Prostate gland (tissue), 2 donors: ENCODE measurements around the gene CATSPER1. TPM values are rescaled to one million over a fixed set of nuclear protein-coding genes. Genes with fewer than 3 reads are reported as not detected.

Source experiments
- DNase-seq: peaks from one replicate; pipeline ENCODE4 v3.0.0-alpha.2; 2019; ENCODE audit warnings: low spot score
- H3K27ac ChIP-seq, 2 donors: fragments of 200-600 bp; sonication (generic); 2 replicates each; pipeline ENCODE4 v1.5.1; 2017 to 2019
- H3K27me3 ChIP-seq: fragments of 200-600 bp; sonication (generic); replicated peaks from 2 replicates; pipeline ENCODE4 v1.5.1; 2019; ENCODE audit not compliant: insufficient read depth
- H3K36me3 ChIP-seq, 2 donors: fragments of 200-600 bp; sonication (generic); 1 replicate in 1 of 2; 2 replicates in 1 of 2; pipeline versions ENCODE4 v1.5.1 to v1.8.1; 2017 to 2019
- H3K4me1 ChIP-seq: fragments of 200-600 bp; sonication (generic); replicated peaks from 2 replicates; pipeline ENCODE4 v1.5.1; 2019
- H3K4me3 ChIP-seq, 2 donors: fragments of 200-600 bp; sonication (generic); 2 replicates each; pipeline ENCODE4 v1.5.1; 2017 to 2019
- H3K9me3 ChIP-seq: fragments of 200-600 bp; sonication (generic); 2 replicates; pipeline ENCODE4 v1.5.1; 2017
- POLR2A ChIP-seq: fragments of 450-650 bp; IDR thresholded peaks from one replicate; pipeline ENCODE4 v1.6.1; 2016; ENCODE audit warnings: antibody characterized with exemption, mild to moderate bottlenecking
- POLR2AphosphoS5 ChIP-seq: sonication (generic); formaldehyde crosslinking; IDR thresholded peaks from one replicate; pipeline ENCODE4 v1.6.1; 2017; ENCODE audit warnings: antibody characterized with exemption
- WGBS: methylation state at CpG from one replicate; pipeline ENCODE4 v1.1.5; 2018; 5-methylcytosine and 5-hydroxymethylcytosine counted together
- intact Hi-C: fragments of 100-400 bp; cut with DNase I; formaldehyde crosslinking; loops from one replicate; pipeline ENCODE4 v1.14.2; 2022
- total RNA-seq, 2 donors: library from RNA; depleted of rRNA; stranded (reverse); fragments of >200 nt; gene quantifications; one replicate each; pipeline ENCODE4 v1.1.0, GENCODE V29; 2016
- TF ChIP-seq, protein P1 (sequence below), 4 experiments: fragments of 200-600 bp in 2 of 4; fragments of 450-650 bp in 2 of 4; sonication (generic) in 2 of 4; IDR thresholded peaks; 1 replicate in 3 of 4; 2 replicates in 1 of 4; pipeline ENCODE4 v1.5.1; 2016 to 2019; ENCODE audit warnings: antibody characterized with exemption in 4 of 4, mild to moderate bottlenecking in 2 of 4, moderate library complexity in 2 of 4

Gene CATSPER1
- total RNA-seq, 2 donors from 2014 or later = 0.85 TPM; not detected in 1

DNA sequence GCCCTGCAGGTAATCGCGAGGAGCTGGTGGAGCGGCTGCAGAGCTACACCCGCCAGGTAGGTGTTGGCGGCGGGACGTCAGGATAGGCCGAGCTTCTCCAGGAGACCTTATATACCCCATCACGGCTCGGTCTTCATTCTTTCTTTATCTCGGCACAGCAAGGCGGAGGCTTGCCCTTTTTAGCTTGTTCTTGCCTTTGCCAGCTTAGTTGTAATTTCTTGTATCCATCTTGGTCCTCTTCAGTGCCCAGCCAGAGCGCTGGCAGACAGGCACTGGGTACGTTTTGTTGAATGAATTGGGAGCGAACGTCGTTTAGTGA is 26.3 kb upstream of the CATSPER1 start:
- Histone ChIP-seq H3K4me1 (peaks cover 7% of the 10 kb centered on the region), H3K4me3 (peak overlapping the region; percentile 69 to 73), H3K27ac (peak overlapping the region; percentile 87 to 94), H3K27me3 (no peaks in the 10 kb centered on the region), H3K9me3 (no peaks in the 10 kb centered on the region), H3K36me3 (peaks cover 5 to 10% of the 10 kb centered on the region in 2 donors)
- DNase-seq = no peak
- intact Hi-C loops = no loop called here
- TF ChIP-seq POLR2A = no peak
- TF ChIP-seq, protein P1, sequence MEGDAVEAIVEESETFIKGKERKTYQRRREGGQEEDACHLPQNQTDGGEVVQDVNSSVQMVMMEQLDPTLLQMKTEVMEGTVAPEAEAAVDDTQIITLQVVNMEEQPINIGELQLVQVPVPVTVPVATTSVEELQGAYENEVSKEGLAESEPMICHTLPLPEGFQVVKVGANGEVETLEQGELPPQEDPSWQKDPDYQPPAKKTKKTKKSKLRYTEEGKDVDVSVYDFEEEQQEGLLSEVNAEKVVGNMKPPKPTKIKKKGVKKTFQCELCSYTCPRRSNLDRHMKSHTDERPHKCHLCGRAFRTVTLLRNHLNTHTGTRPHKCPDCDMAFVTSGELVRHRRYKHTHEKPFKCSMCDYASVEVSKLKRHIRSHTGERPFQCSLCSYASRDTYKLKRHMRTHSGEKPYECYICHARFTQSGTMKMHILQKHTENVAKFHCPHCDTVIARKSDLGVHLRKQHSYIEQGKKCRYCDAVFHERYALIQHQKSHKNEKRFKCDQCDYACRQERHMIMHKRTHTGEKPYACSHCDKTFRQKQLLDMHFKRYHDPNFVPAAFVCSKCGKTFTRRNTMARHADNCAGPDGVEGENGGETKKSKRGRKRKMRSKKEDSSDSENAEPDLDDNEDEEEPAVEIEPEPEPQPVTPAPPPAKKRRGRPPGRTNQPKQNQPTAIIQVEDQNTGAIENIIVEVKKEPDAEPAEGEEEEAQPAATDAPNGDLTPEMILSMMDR (IDR thresholded peaks at IDR 0.05) = no peak
- no peak for TF ChIP-seq POLR2AphosphoS5
- WGBS = 1% methylated on average over 17 of the region's 17 CpGs

DNA sequence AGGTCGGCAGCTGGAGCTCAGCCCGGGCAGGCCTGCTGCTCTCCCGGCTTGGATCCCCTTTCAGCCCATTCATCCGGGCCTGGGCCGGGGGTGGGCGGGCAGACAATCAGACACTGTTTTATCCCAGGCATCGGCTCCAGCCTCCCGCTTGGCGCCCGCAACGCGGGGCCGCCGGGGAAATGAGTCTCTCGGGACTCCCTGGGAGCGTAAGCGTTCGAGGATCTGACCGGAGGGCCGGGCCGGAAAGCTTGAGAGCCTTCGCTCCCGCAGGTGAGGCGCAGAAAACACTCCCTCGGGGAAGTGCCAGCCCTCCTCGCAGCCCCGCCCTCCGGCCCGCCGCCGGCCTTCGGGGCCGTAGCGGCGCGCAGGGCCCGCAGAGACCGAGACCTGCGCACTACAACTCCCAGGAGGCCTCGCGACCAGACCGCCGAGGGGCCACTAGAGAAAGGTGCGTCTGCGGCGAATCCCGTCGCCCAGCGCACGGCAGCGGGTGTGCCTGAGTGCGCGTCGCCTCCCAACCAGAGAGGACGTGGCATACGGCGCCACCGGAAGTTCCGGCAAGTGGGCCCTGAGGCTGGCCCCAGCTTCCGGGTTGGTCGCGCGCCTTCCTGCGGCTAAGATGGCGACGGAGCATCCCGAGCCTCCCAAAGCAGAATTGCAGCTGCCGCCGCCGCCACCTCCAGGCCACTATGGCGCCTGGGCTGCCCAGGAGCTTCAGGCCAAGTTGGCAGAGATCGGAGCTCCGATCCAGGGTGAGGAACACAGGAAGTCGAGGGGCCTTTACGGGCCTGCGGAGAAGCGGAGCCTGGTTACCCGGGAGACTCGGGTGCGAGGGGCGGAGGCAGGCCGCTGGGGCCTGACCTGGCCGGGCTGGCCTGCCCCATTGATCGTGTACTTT is 25.7 kb upstream of the CATSPER1 start, which contains the start of gene SF3B2:
Gene SF3B2, plus strand, starts transcription at position 599 of the 898 bp plus-strand sequence. Its CDS starts 21 bp downstream, at position 620.
- H3K4me1 ChIP-seq = peaks cover 7% of the 10 kb centered on the region
- H3K9me3 ChIP-seq = no peaks in the 10 kb centered on the region
- 0% methylated on average over 66 of the region's 84 CpGs for WGBS
- H3K36me3 ChIP-seq = peaks cover 0 to 8% of the 10 kb centered on the region in 2 donors
- no peaks in the 10 kb centered on the region for H3K27me3 ChIP-seq
- peak; percentile 98 for DNase-seq
- intact Hi-C loops = no loop called here
- TF ChIP-seq POLR2A (peak; percentile 50), POLR2AphosphoS5 (peak; percentile 98)
- TF ChIP-seq, protein P1 (IDR thresholded peaks at IDR 0.05) = peak in 1 of 4 experiments; percentile 28
- H3K27ac ChIP-seq = peak within 1 kb of the TSS; percentile 87 to 94
- peak within 1 kb of the TSS; percentile 69 to 73 for H3K4me3 ChIP-seq

DNA sequence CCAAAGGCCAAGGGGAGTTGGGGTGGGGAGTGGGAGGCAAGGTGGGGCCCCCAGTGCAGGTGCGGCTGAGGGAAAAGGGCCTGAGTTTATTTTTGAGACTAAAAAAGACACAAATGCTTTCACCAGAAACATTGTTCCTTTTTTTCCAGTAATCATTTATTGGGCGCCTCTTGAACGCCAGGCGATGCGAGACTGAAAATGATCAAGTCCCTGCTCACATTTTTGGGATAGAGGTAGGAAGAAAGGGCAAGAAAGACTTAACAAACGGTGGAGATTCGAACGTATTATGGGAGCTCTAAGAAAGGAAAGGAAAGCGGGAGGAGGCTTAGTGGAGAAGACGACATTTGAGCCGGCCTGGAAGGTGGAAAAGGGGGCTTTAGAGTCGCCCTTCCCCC is 25.1 kb upstream of the CATSPER1 start:
- peaks cover 0 to 4% of the 10 kb centered on the region in 2 donors for H3K36me3 ChIP-seq
- 19% methylated on average over 12 of the region's 12 CpGs for WGBS
- no peaks in the 10 kb centered on the region for H3K27me3 ChIP-seq
- intact Hi-C loops = no loop called here
- peak overlapping the region; percentile 87 to 94 for H3K27ac ChIP-seq
- H3K9me3 ChIP-seq = no peaks in the 10 kb centered on the region
- H3K4me1 ChIP-seq = peaks cover 7% of the 10 kb centered on the region
- TF ChIP-seq, protein P1 (IDR thresholded peaks at IDR 0.05) = no peak
- TF ChIP-seq POLR2AphosphoS5 (no peak), POLR2A (no peak)
- H3K4me3 ChIP-seq = peak overlapping the region; percentile 69 to 73
- no peak for DNase-seq

DNA sequence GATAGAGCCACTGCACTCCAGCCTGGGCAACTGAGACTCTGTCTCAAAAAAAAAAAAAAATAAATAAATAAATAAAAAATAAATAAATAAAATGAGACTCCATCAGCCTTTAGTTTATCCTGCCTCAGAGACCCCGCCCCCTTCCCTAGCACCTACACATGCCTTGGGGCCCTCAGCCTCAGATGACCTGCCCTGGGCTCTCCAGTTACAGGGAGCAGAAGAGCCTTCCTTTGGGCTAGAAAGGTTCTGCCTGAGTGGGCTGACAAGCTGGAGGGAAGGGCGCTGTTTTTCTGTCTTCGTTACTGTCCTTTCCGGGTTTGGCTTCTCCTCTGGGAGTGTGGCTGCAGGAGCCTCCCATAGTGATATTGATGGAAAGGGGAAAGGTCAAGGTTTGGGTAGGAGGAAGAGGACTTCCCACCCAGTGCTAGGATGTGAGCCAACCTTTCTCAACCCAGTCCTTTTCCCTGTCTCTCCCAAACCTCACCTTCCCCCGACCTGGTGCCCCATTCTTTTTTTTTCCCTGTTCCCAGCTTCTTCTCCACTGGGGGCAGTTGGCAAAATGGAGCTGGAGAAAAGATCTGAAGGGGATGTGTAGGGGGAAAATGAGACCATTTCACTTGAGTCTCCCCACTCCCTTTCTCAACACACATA is 24.4 kb upstream of the CATSPER1 start:
- no peak for TF ChIP-seq POLR2AphosphoS5
- TF ChIP-seq, protein P1 (IDR thresholded peaks at IDR 0.05) = no peak
- no peak for TF ChIP-seq POLR2A
- Histone ChIP-seq H3K27ac (peak overlapping the region in 1 of 2 donors; percentile 94), H3K4me1 (peaks cover 7% of the 10 kb centered on the region), H3K9me3 (no peaks in the 10 kb centered on the region), H3K36me3 (peaks cover 0 to 4% of the 10 kb centered on the region in 2 donors), H3K4me3 (no peak overlapping the region), H3K27me3 (no peaks in the 10 kb centered on the region)
- intact Hi-C loops = no loop called here
- WGBS = 82% methylated on average over 5 of the region's 5 CpGs
- no peak for DNase-seq
